NCI-H128 (cell line): ENCODE data around the gene BCAN.

Source experiments
- DNase-seq: peaks from one replicate; lab custom pipeline; 2025; ENCODE audit not compliant: unreplicated experiment; lab: John Stamatoyannopoulos, UW

Gene BCAN

GRCh38 chr1:156697481-156697880 is 55.6 kb downstream of the BCAN start:
- DNase-seq, result no peak

GRCh38 chr1:156698995-156699394 is 57.1 kb downstream of the BCAN start:
- DNase-seq, result no peak

GRCh38 chr1:156700736-156701531 is 59.0 kb downstream of the BCAN start:
- no peak for DNase-seq

- no peak for DNase-seq
Measured at GRCh38 chr1:156703336-156703735, 61.4 kb downstream of the BCAN start.

GRCh38 chr1:156703741-156704140 is 61.8 kb downstream of the BCAN start:
- no peak for DNase-seq

- DNase-seq, result no peak
Measured at GRCh38 chr1:156704166-156704711, 62.3 kb downstream of the BCAN start.

- DNase-seq, result no peak
Measured at GRCh38 chr1:156704930-156705320, 63.0 kb downstream of the BCAN start.

- no peak for DNase-seq
Measured at GRCh38 chr1:156705321-156705917, 63.5 kb downstream of the BCAN start, which contains the start of gene CRABP2. Gene CRABP2 (minus strand): TSS chr1:156705583. CDS start chr1:156705446, 137 bp downstream.

GRCh38 chr1:156705918-156706656 is 64.2 kb downstream of the BCAN start:
- DNase-seq, result peak; percentile 31

GRCh38 chr1:156706657-156707416 is 64.9 kb downstream of the BCAN start:
- no peak for DNase-seq

- no peak for DNase-seq
Measured at GRCh38 chr1:156707417-156708217, 65.7 kb downstream of the BCAN start.

- DNase-seq, result no peak
Measured at GRCh38 chr1:156708218-156708661, 66.3 kb downstream of the BCAN start.

GRCh38 chr1:156709031-156709430 is 67.1 kb downstream of the BCAN start:
- DNase-seq, result no peak
